Upper lobe of right lung (tissue), 1 donor: ENCODE results near the gene SIDT1. TPM values are rescaled to one million over a fixed set of nuclear protein-coding genes. Genes with fewer than 3 reads are reported as not detected.

Experiments
- ATAC-seq: fragments of 200-7000 bp; cut with Tn5 transposase; one replicate; pipeline ENCODE4 v1.9.1; 2020; ENCODE audit warnings: mild to moderate bottlenecking, moderate library complexity
- DNase-seq: peaks from one replicate; pipeline ENCODE4 v3.0.0-alpha.2; 2020
- H3K27ac ChIP-seq: fragments of 200-600 bp; one replicate; pipeline ENCODE4 v1.8.0; 2022
- H3K27me3 ChIP-seq: fragments of 200-600 bp; one replicate; pipeline ENCODE4 v1.8.0; 2022; ENCODE audit warnings: mild to moderate bottlenecking
- H3K36me3 ChIP-seq: fragments of 200-600 bp; one replicate; pipeline ENCODE4 v1.8.0; 2022
- H3K4me1 ChIP-seq: fragments of 200-600 bp; one replicate; pipeline ENCODE4 v1.8.0; 2022
- H3K4me3 ChIP-seq: fragments of 200-600 bp; one replicate; pipeline ENCODE4 v1.8.0; 2022; ENCODE audit warnings: mild to moderate bottlenecking
- H3K9me3 ChIP-seq: fragments of 200-600 bp; one replicate; pipeline ENCODE4 v1.8.0; 2022
- intact Hi-C: fragments of 100-400 bp; cut with DNase I; formaldehyde crosslinking; loops from one replicate; pipeline ENCODE4 v1.11.0; 2022
- total RNA-seq: library from RNA; stranded (reverse); fragmentation: NEBNext Ultra II Directional; extraction: Animal tissue kit (Norgen Biotek cat#: 25700); gene quantifications from one replicate; pipeline ENCODE4 v1.2.1, GENCODE V29; 2021
- TF ChIP-seq, protein P1 (sequence below): fragments of 200-600 bp; IDR thresholded peaks from one replicate; pipeline ENCODE4 v1.8.0; 2022; ENCODE audit warnings: antibody characterized with exemption
- donor health status: DM: no; HTN: yes; CAD: no; lungs with severe emphysema.

The SIDT1 gene
- total RNA-seq, 1 donor from 2014 or later = 3.5 TPM

DNA sequence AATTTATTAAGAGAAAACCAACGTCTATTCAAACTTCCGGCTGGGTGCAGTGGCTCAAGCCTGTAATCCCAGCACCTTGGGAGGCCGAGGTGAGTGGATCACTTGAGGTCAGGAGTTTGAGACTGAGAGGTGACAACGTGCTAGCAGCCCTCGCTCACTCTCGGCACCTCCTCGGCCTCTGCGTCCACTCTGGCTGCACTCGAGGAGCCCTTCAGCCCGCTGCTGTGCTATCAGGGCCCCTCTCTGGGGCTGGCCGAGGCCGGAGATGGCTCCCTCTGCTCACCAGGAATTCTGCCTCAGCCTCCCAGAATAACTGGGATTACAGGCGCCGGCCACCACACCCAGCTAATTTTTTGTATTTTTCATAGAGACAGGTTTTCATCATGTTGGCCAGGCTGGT is 105.4 kb downstream of the SIDT1 start:
- no peaks in the 10 kb centered on the region for H3K27me3 ChIP-seq
- intact Hi-C loops = no loop called here
- DNase-seq (no peak), ATAC-seq (no peak)
- H3K27ac ChIP-seq = no peak overlapping the region
- no peaks in the 10 kb centered on the region for H3K9me3 ChIP-seq
- TF ChIP-seq, protein P1, sequence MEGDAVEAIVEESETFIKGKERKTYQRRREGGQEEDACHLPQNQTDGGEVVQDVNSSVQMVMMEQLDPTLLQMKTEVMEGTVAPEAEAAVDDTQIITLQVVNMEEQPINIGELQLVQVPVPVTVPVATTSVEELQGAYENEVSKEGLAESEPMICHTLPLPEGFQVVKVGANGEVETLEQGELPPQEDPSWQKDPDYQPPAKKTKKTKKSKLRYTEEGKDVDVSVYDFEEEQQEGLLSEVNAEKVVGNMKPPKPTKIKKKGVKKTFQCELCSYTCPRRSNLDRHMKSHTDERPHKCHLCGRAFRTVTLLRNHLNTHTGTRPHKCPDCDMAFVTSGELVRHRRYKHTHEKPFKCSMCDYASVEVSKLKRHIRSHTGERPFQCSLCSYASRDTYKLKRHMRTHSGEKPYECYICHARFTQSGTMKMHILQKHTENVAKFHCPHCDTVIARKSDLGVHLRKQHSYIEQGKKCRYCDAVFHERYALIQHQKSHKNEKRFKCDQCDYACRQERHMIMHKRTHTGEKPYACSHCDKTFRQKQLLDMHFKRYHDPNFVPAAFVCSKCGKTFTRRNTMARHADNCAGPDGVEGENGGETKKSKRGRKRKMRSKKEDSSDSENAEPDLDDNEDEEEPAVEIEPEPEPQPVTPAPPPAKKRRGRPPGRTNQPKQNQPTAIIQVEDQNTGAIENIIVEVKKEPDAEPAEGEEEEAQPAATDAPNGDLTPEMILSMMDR = no peak
- H3K4me3 ChIP-seq = no peak overlapping the region
- H3K4me1 ChIP-seq = no peaks in the 10 kb centered on the region
- H3K36me3 ChIP-seq = no peaks in the 10 kb centered on the region

DNA sequence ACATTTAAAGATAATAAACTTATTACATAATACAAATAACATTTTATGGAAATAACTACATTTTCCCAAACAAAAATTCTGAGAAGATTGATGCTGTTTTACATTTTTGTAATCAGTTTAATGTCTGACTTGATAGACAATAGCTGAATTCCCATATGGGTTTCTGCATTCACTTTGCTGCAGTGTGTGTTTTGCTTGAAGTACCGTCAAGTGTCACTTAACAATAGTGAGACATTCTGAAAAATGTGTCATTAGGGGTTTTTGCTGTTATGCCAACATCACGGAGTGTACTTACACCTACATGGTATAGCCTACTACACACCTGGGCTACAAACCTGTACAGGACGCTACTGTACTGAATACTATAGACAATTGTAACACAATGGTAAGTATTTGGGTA is 106.6 kb downstream of the SIDT1 start:
- Histone ChIP-seq H3K9me3 (no peaks in the 10 kb centered on the region), H3K36me3 (no peaks in the 10 kb centered on the region), H3K27me3 (no peaks in the 10 kb centered on the region), H3K4me3 (no peak overlapping the region), H3K4me1 (no peaks in the 10 kb centered on the region), H3K27ac (no peak overlapping the region)
- DNase-seq (no peak), ATAC-seq (no peak)
- intact Hi-C loops = no loop called here
- TF ChIP-seq, protein P1 = no peak

DNA sequence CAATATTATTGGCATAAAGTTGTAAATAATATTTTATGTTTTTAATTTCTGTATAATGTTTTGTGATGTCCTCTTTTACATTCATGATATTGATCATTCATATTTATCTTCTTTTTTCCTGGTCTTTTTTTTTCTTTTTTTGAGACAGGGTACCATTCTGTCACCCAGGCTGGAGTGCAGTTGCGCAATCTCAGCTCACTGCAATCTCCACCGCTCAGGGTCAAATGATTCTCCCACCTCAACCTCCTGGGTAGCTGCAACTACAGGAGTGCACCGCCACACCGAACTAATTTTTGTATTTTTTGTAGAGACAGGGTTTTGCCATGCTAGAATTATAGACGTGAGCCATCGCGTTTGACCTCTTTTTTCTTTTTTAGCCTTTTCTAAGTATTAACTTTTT is 111.2 kb downstream of the SIDT1 start:
- Histone ChIP-seq H3K27ac (no peak overlapping the region), H3K36me3 (no peaks in the 10 kb centered on the region), H3K9me3 (peaks cover 11% of the 10 kb centered on the region), H3K27me3 (no peaks in the 10 kb centered on the region), H3K4me1 (no peaks in the 10 kb centered on the region), H3K4me3 (no peak overlapping the region)
- intact Hi-C loops = no loop called here
- DNase-seq (no peak), ATAC-seq (no peak)
- TF ChIP-seq, protein P1 = no peak

DNA sequence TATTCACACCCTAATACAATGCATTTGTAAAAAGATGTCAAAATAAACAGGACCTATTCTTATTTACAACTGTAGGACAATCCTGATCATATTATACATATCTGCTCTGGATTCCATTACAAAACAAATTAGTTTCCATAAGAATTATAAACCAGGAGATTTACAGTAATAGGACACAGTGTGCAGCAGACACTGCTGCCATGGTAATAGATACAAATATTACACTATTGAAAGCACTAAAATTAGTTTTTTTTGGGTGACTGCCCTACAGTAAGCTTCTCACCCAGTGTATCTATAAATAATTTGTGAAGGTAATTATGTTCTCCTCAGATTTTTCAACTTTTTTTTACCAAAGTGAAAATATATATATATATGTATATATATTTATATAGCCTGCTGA is 116.2 kb downstream of the SIDT1 start:
- TF ChIP-seq, protein P1 = no peak
- Histone ChIP-seq H3K4me3 (no peak overlapping the region), H3K9me3 (peaks cover 11% of the 10 kb centered on the region), H3K4me1 (no peaks in the 10 kb centered on the region), H3K27me3 (no peaks in the 10 kb centered on the region), H3K36me3 (no peaks in the 10 kb centered on the region), H3K27ac (no peak overlapping the region)
- DNase-seq (no peak), ATAC-seq (no peak)
- intact Hi-C loops = no loop called here

DNA sequence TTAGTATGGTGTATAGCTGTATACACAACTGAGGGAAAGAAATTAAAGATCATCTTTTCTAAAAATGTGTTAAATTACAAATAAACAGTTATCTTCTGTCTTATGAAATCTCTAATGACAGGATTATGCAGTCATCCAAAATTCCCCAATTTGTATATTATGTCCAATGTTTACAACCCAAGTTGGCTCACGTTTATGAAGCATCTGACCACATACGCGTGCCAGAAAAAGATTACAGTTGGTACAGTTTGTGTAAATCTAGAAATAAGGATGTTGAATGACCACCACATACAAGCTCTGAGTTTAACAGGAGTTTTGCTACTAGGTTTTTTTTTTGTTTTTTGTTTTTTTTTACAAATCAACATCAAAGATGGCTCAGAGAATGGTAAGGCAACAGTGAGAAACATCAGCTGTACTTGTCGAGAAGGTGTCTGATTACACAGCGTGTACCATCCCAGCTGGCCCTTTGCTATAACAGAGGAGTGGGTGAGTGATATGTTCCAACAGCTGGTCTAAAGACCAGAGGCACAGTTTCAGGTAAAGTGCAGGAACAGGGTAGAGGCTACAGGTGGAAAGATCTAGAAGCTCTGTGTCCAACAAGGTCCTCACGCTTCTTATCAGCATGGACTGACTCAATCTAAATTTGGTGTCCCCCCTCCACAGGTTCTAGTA is 117.0 kb downstream of the SIDT1 start:
- intact Hi-C loops = no loop called here
- DNase-seq = no peak
- TF ChIP-seq, protein P1 = no peak

DNA sequence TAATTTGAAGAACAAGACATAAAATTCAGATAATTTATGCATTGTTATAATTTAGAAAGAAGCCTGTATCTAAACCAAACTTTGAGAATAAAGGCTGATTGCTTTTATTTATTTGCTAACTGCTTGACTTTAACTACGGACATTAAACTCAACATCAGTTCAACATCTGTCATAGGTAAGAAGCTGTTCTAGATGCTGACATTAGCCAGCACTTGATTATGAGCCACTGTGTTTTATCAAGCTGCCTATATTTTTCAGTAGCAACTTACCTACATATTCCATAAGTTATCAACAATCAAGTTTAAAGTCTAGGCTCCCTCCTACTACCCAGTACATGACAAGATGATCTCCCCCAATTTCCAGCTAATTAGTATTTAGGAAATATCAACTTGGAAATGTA is 122.0 kb downstream of the SIDT1 start:
- ATAC-seq (no peak), DNase-seq (no peak)
- H3K9me3 ChIP-seq = no peaks in the 10 kb centered on the region
- intact Hi-C loops = no loop called here
- no peaks in the 10 kb centered on the region for H3K4me1 ChIP-seq
- peaks cover 6% of the 10 kb centered on the region for H3K36me3 ChIP-seq
- no peaks in the 10 kb centered on the region for H3K27me3 ChIP-seq
- TF ChIP-seq, protein P1 = no peak
- no peak overlapping the region for H3K4me3 ChIP-seq
- no peak overlapping the region for H3K27ac ChIP-seq

More for the DNA sequence above, 117.0 kb downstream of the SIDT1 start:
- Histone ChIP-seq H3K27ac (no peak overlapping the region), H3K4me1 (no peaks in the 10 kb centered on the region), H3K27me3 (no peaks in the 10 kb centered on the region), H3K9me3 (peaks cover 11% of the 10 kb centered on the region), H3K36me3 (no peaks in the 10 kb centered on the region), H3K4me3 (no peak overlapping the region)
- ATAC-seq = no peak
